ENCODE measurements around the gene TCP11L1. TPM values are rescaled to one million over a fixed set of nuclear protein-coding genes. Genes with fewer than 3 reads are reported as not detected.

The TCP11L1 gene, protein sequence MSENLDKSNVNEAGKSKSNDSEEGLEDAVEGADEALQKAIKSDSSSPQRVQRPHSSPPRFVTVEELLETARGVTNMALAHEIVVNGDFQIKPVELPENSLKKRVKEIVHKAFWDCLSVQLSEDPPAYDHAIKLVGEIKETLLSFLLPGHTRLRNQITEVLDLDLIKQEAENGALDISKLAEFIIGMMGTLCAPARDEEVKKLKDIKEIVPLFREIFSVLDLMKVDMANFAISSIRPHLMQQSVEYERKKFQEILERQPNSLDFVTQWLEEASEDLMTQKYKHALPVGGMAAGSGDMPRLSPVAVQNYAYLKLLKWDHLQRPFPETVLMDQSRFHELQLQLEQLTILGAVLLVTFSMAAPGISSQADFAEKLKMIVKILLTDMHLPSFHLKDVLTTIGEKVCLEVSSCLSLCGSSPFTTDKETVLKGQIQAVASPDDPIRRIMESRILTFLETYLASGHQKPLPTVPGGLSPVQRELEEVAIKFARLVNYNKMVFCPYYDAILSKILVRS
- 10 to 100 TPM; 12.8 to 20.3 (median 15.1) TPM for total RNA-seq
- 15.2 TPM for total RNA-seq (2013)
- 10.0 to 25.7 (median 14.6) reads per million in 29 experiments for total RNA-seq

DNA sequence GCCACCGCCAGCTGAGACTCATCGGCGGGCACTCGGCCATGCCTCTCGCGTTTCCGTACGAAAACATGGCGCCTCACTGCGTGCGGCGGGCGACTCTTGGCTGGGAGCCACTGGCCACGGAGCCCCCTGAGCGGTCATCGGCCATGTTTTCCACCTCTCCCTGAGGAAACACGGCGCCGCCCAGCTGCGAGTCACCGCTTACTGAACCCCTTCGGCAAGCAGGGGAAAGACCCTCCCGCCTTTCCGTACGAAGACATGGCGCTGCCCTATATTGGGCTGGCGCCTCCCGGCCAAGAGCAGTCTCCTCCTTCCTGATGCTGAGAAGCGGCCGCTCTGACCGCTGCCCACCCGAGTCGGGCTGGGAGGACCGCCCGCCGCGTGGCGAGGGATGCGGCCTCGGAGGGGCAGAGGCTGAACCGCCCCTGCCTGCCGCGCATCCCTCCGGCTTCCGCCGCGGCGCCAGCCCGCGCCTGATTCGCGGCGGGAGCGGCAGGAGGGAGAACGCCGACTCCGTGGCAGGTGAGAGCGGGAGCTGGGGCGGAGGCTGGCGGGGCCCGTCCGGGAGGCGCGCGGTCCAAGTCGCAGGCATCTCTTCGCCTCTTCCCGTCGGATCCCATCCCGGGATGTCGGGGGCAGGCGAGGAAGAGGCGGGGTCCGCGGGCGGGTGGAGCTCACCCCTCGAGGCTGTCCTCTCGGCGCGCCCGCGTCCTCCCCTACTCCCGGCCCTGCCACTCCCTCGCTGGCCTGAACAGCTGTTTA, at the start of gene TCP11L1:
TCP11L1 (plus strand) TSS at position 299 of the 759 bp plus-strand sequence. CDS start 4,202 bp downstream, outside the sequence.
- under 1% methylated on average over 84 of the region's 84 CpGs for WGBS (ENCODE audit: insufficient coverage)
- Histone ChIP-seq H3K9me3 (no peaks in the 10 kb centered on the region), H3K27me3 (replicated peaks in 1 of 2; ENCODE audit: control insufficient read depth in 2 of 2, extremely low read depth in 1 of 2, insufficient read depth in 2 of 2, low read length in 1 of 2) (peaks cover 0 to 2% of the 10 kb centered on the region in 2 experiments), H3K4me3 (ENCODE audit: control insufficient read depth in 1 of 2, extremely low read depth in 1 of 2, low read length in 1 of 2) (peak within 1 kb of the TSS; percentile 83 to 100), H3K27ac (ENCODE audit: low read length) (peak within 1 kb of the TSS; percentile 83), H3K4me1 (ENCODE audit: control insufficient read depth in 1 of 2, extremely low read depth in 1 of 2, insufficient read depth in 2 of 2, low read length in 2 of 2) (peaks cover 0 to 14% of the 10 kb centered on the region in 2 experiments), H3K36me3 (ENCODE audit: control insufficient read depth in 2 of 2, extremely low read depth in 1 of 2, insufficient read depth in 1 of 2, low read length in 1 of 2) (no peaks in the 10 kb centered on the region)
- H3K27me3 Mint-ChIP-seq, result peaks cover 1 to 3% of the 10 kb centered on the region in 2 donors
- CTCF ChIA-PET, result interaction anchor here (0.5 to 1.6 kb wide), 7 partner anchors 9 to 69 kb away, joined by 3 to 15 read pairs (median 4); no protein-coding TSS in a partner anchor
- H3K9me3 Mint-ChIP-seq, result no peaks in the 10 kb centered on the region
- ATAC-seq (replicated peaks in 1 of 4) (peak; percentile 88 to 91 (median 90)), DNase-seq (peak; percentile 56 to 87 (median 75))
- H3K4me3 Mint-ChIP-seq, result peak within 1 kb of the TSS; percentile 91 to 95 (median 94)
- peaks cover 4% of the 10 kb centered on the region for H3K36me3 Mint-ChIP-seq
- POLR2A ChIA-PET, result interaction anchor here (0.6 to 1.0 kb wide), 8 partner anchors 15 to 1128 kb away, joined by 3 to 5 read pairs (median 4); no protein-coding TSS in a partner anchor
- peak within 1 kb of the TSS; percentile 90 to 96 for H3K27ac Mint-ChIP-seq
- peaks cover 17 to 19% (median 18%) of the 10 kb centered on the region in 3 donors for H3K4me1 Mint-ChIP-seq

DNA sequence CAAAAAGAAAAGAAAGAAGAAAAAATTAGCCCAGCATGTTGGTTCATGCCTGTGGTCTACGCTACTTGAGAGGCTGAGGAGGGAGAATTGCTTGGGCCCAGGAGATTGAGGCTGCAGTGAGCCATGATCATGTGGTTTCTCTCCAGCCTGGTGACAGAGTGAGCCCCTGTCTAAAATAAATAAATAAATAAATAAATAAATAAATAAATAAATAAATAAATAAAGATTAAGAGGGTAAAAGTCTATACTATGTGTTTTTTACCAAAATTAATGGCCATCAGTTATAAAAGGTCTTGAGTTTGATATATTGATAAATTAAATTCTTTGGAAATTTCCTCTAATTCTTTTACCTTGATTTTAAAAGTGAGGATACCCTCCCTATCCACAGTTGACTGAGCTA, 48.9 kb upstream of the TCP11L1 start:
- WGBS (ENCODE audit: insufficient coverage), result no CpG with 5 or more reads among the region's 1 CpG
- no peak for ATAC-seq (replicated peaks in 1 of 4)
- Mint-ChIP-seq H3K27me3 (no peaks in the 10 kb centered on the region), H3K27ac (no peak overlapping the region), H3K36me3 (no peaks in the 10 kb centered on the region), H3K4me3 (no peak overlapping the region), H3K4me1 (no peaks in the 10 kb centered on the region), H3K9me3 (peaks cover 6 to 14% (median 7%) of the 10 kb centered on the region in 3 donors)
- ChIA-PET CTCF (no interaction called here), POLR2A (no interaction called here)
- no peak for DNase-seq
- H3K27me3 ChIP-seq (replicated peaks in 1 of 2; ENCODE audit: control insufficient read depth in 2 of 2, extremely low read depth in 1 of 2, insufficient read depth in 2 of 2, low read length in 1 of 2), result no peaks in the 10 kb centered on the region
- no peaks in the 10 kb centered on the region for H3K4me1 ChIP-seq (ENCODE audit: control insufficient read depth in 1 of 2, extremely low read depth in 1 of 2, insufficient read depth in 2 of 2, low read length in 2 of 2)
- H3K4me3 ChIP-seq (ENCODE audit: control insufficient read depth in 1 of 2, extremely low read depth in 1 of 2, low read length in 1 of 2), result no peak overlapping the region
- H3K27ac ChIP-seq (ENCODE audit: low read length), result no peak overlapping the region
- no peaks in the 10 kb centered on the region for H3K36me3 ChIP-seq (ENCODE audit: control insufficient read depth in 2 of 2, extremely low read depth in 1 of 2, insufficient read depth in 1 of 2, low read length in 1 of 2)
- H3K9me3 ChIP-seq, result peaks cover 3% of the 10 kb centered on the region

DNA sequence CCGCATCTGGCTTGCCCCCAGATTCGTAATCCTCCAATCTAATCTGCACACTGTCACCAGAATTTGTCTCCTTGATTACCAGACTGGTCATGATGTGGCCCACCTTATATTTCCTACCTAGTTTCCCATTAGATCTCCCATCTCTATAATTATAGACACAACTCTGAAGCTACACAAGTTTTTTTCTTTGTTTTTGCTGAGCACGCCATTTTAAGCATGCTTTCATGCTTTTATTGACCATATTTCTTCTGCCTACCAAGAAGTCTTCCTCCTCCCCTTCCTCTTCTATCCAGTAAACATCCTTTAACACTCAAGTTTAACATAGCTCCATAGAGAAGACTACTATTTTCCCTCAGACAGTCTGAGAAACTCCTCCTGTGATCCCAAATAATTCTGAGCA, 47.9 kb upstream of the TCP11L1 start:
- CTCF ChIA-PET, result no interaction called here
- Mint-ChIP-seq H3K9me3 (peaks cover 6 to 14% (median 7%) of the 10 kb centered on the region in 3 donors), H3K27me3 (no peaks in the 10 kb centered on the region), H3K27ac (no peak overlapping the region), H3K4me1 (no peaks in the 10 kb centered on the region), H3K4me3 (no peak overlapping the region), H3K36me3 (no peaks in the 10 kb centered on the region)
- no peaks in the 10 kb centered on the region for H3K36me3 ChIP-seq (ENCODE audit: control insufficient read depth in 2 of 2, extremely low read depth in 1 of 2, insufficient read depth in 1 of 2, low read length in 1 of 2)
- no peak for ATAC-seq (replicated peaks in 1 of 4)
- H3K9me3 ChIP-seq, result peaks cover 3% of the 10 kb centered on the region
- H3K27me3 ChIP-seq (replicated peaks in 1 of 2; ENCODE audit: control insufficient read depth in 2 of 2, extremely low read depth in 1 of 2, insufficient read depth in 2 of 2, low read length in 1 of 2), result no peaks in the 10 kb centered on the region
- POLR2A ChIA-PET, result interaction anchor here in 1 of 2 donors (0.7 kb wide), 1 partner anchor 189 kb away, joined by 3 read pairs; no protein-coding TSS in a partner anchor
- H3K27ac ChIP-seq (ENCODE audit: low read length), result no peak overlapping the region
- no peak overlapping the region for H3K4me3 ChIP-seq (ENCODE audit: control insufficient read depth in 1 of 2, extremely low read depth in 1 of 2, low read length in 1 of 2)
- no peaks in the 10 kb centered on the region for H3K4me1 ChIP-seq (ENCODE audit: control insufficient read depth in 1 of 2, extremely low read depth in 1 of 2, insufficient read depth in 2 of 2, low read length in 2 of 2)
- DNase-seq, result no peak
- WGBS (ENCODE audit: insufficient coverage), result 85% methylated on average over 3 of the region's 3 CpGs

DNA sequence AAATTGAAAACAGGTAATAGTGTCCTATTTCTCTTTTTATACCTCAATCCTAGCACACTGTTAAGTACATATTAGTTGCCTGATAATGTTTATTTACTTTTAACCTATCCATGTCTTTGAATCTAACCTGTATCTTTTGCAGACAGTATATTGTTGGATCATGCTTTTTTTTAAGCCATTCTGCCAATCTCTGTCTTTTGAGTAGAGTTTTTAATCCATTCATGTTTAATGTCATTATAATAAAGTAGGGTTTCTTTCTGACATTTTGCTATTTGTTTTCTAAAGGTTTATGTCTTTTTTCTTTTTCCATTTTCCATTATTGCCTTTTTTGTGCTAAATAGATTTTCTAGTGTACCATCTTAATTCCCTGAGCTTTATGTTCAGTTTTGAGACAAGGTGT, 47.5 kb upstream of the TCP11L1 start:
- H3K9me3 ChIP-seq, result peaks cover 3% of the 10 kb centered on the region
- H3K27me3 ChIP-seq (replicated peaks in 1 of 2; ENCODE audit: control insufficient read depth in 2 of 2, extremely low read depth in 1 of 2, insufficient read depth in 2 of 2, low read length in 1 of 2), result no peaks in the 10 kb centered on the region
- no peak overlapping the region for H3K27ac Mint-ChIP-seq
- H3K4me3 Mint-ChIP-seq, result no peak overlapping the region
- no peaks in the 10 kb centered on the region for H3K27me3 Mint-ChIP-seq
- H3K4me1 Mint-ChIP-seq, result no peaks in the 10 kb centered on the region
- no peak overlapping the region for H3K4me3 ChIP-seq (ENCODE audit: control insufficient read depth in 1 of 2, extremely low read depth in 1 of 2, low read length in 1 of 2)
- no peaks in the 10 kb centered on the region for H3K36me3 ChIP-seq (ENCODE audit: control insufficient read depth in 2 of 2, extremely low read depth in 1 of 2, insufficient read depth in 1 of 2, low read length in 1 of 2)
- peaks cover 6 to 14% (median 7%) of the 10 kb centered on the region in 3 donors for H3K9me3 Mint-ChIP-seq
- POLR2A ChIA-PET, result interaction anchor here in 1 of 2 donors (0.7 kb wide), 1 partner anchor 188 kb away, joined by 3 read pairs; no protein-coding TSS in a partner anchor
- CTCF ChIA-PET, result no interaction called here
- no peaks in the 10 kb centered on the region for H3K36me3 Mint-ChIP-seq
- H3K27ac ChIP-seq (ENCODE audit: low read length), result no peak overlapping the region
- no peaks in the 10 kb centered on the region for H3K4me1 ChIP-seq (ENCODE audit: control insufficient read depth in 1 of 2, extremely low read depth in 1 of 2, insufficient read depth in 2 of 2, low read length in 2 of 2)
- no peak for ATAC-seq (replicated peaks in 1 of 4)
- no peak for DNase-seq

DNA sequence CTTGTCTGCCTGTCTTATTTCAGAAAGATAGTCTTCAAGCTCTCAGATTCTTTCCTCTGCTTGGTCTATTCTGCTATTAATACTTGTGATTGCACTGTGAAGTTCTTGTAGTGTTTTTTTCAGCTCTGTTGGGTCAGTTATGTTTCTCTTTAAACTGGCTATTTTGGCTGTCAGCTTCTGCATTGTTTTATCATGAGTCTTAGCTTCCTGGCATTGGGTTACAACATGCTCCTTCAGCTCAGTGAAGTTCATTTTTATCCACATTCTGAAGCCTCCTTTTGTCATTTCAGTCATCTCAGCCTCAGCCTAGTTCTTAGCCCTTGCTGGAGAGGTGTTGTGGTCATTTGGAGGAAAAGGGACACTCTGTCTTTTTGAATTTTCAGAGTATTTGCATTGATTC, 39.2 kb upstream of the TCP11L1 start:
- H3K4me3 Mint-ChIP-seq, result no peak overlapping the region
- H3K4me1 ChIP-seq (ENCODE audit: control insufficient read depth in 1 of 2, extremely low read depth in 1 of 2, insufficient read depth in 2 of 2, low read length in 2 of 2), result peaks cover 2 to 9% of the 10 kb centered on the region in 2 experiments
- H3K9me3 ChIP-seq, result no peaks in the 10 kb centered on the region
- no peak for ATAC-seq (replicated peaks in 1 of 4)
- no peaks in the 10 kb centered on the region for H3K36me3 Mint-ChIP-seq
- no peak overlapping the region for H3K27ac ChIP-seq (ENCODE audit: low read length)
- peaks cover 0 to 10% (median 6%) of the 10 kb centered on the region in 3 donors for H3K9me3 Mint-ChIP-seq
- H3K36me3 ChIP-seq (ENCODE audit: control insufficient read depth in 2 of 2, extremely low read depth in 1 of 2, insufficient read depth in 1 of 2, low read length in 1 of 2), result no peaks in the 10 kb centered on the region
- H3K27ac Mint-ChIP-seq, result no peak overlapping the region
- peaks cover 0 to 11% of the 10 kb centered on the region in 2 donors for H3K27me3 Mint-ChIP-seq
- peaks cover 11 to 14% (median 12%) of the 10 kb centered on the region in 3 donors for H3K4me1 Mint-ChIP-seq
- no peak for DNase-seq
- H3K4me3 ChIP-seq (ENCODE audit: control insufficient read depth in 1 of 2, extremely low read depth in 1 of 2, low read length in 1 of 2), result no peak overlapping the region
- ChIA-PET POLR2A (interaction anchor here in 1 of 2 donors (0.6 kb wide), 1 partner anchor 74 kb away, joined by 3 read pairs; no protein-coding TSS in a partner anchor), CTCF (no interaction called here)
- H3K27me3 ChIP-seq (replicated peaks in 1 of 2; ENCODE audit: control insufficient read depth in 2 of 2, extremely low read depth in 1 of 2, insufficient read depth in 2 of 2, low read length in 1 of 2), result peaks cover 0 to 4% of the 10 kb centered on the region in 2 experiments

DNA sequence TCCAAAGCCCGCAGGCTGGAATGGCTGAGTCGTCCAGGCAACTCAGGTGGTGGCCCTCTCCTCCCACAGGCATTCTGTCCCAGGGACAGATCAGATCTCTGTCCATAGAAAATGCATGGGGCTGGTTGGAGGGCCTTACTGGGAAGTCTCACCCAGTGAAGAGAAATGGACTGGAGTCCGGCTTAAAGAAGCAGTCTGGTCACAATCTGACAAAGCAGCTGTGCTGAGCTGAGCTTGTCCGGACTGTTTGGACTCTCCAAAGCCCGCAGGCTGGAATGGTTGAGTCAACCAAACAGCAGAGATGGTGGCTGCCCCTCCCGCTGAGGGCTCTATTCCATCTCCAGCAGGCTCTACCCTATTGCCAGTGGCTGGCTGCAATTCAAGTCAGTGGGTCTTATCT, 38.1 kb upstream of the TCP11L1 start:
- Histone ChIP-seq H3K27me3 (replicated peaks in 1 of 2; ENCODE audit: control insufficient read depth in 2 of 2, extremely low read depth in 1 of 2, insufficient read depth in 2 of 2, low read length in 1 of 2) (peaks cover 0 to 4% of the 10 kb centered on the region in 2 experiments), H3K27ac (ENCODE audit: low read length) (no peak overlapping the region), H3K4me1 (ENCODE audit: control insufficient read depth in 1 of 2, extremely low read depth in 1 of 2, insufficient read depth in 2 of 2, low read length in 2 of 2) (peaks cover 11 to 19% of the 10 kb centered on the region in 2 experiments), H3K4me3 (ENCODE audit: control insufficient read depth in 1 of 2, extremely low read depth in 1 of 2, low read length in 1 of 2) (no peak overlapping the region), H3K9me3 (no peaks in the 10 kb centered on the region), H3K36me3 (ENCODE audit: control insufficient read depth in 2 of 2, extremely low read depth in 1 of 2, insufficient read depth in 1 of 2, low read length in 1 of 2) (no peaks in the 10 kb centered on the region)
- H3K27me3 Mint-ChIP-seq, result peaks cover 0 to 11% of the 10 kb centered on the region in 2 donors
- no peak for DNase-seq
- H3K4me3 Mint-ChIP-seq, result no peak overlapping the region
- ChIA-PET POLR2A (no interaction called here), CTCF (no interaction called here)
- no peak overlapping the region for H3K27ac Mint-ChIP-seq
- peaks cover 0 to 10% (median 6%) of the 10 kb centered on the region in 3 donors for H3K9me3 Mint-ChIP-seq
- H3K4me1 Mint-ChIP-seq, result peaks cover 22 to 25% (median 23%) of the 10 kb centered on the region in 3 donors
- no peaks in the 10 kb centered on the region for H3K36me3 Mint-ChIP-seq
- 79% methylated on average over 5 of the region's 6 CpGs for WGBS (ENCODE audit: insufficient coverage)
- ATAC-seq (replicated peaks in 1 of 4), result no peak

All from T-cell (primary cell).